Lung (tissue), 12 donors: Measurements from ENCODE around the gene ACAN. TPM values are rescaled to one million over a fixed set of nuclear protein-coding genes. Genes with fewer than 3 reads are reported as not detected.

Experiments used
- ATAC-seq: fragments of 200-7000 bp; cut with Tn5 transposase; one replicate; pipeline ENCODE4 v1.9.1; 2020; ENCODE audit warnings: moderate number of reproducible peaks; ENCODE audit not compliant: insufficient read depth, low FRiP score
- DNase-seq, 3 donors: peaks; one replicate each; pipeline ENCODE4 v3.0.0-alpha.2; 2013 to 2017
- H3K27ac ChIP-seq, 2 donors: one replicate each; pipeline ENCODE4 v1.5.1; 2013; ENCODE audit warnings: mild to moderate bottlenecking in 2 of 2, moderate library complexity in 2 of 2, control low read depth in 1 of 2, inconsistent platforms in 1 of 2, low read depth in 1 of 2, low read length in 1 of 2
- H3K27me3 ChIP-seq, 3 donors: one replicate each; pipeline ENCODE4 v1.5.1; 2013; ENCODE audit warnings: low read length in 2 of 3; ENCODE audit not compliant: control insufficient read depth in 3 of 3, insufficient read depth in 3 of 3
- H3K36me3 ChIP-seq, 4 donors: one replicate each; pipeline ENCODE4 v1.5.1; 2013; ENCODE audit warnings: low read length in 4 of 4, mild to moderate bottlenecking in 1 of 4, moderate library complexity in 1 of 4; ENCODE audit not compliant: control insufficient read depth in 4 of 4, insufficient read depth in 4 of 4
- H3K4me1 ChIP-seq, 5 donors: one replicate each; pipeline ENCODE4 v1.5.1; 2013; ENCODE audit warnings: low read length in 5 of 5, mild to moderate bottlenecking in 2 of 5, moderate library complexity in 1 of 5; ENCODE audit not compliant: control insufficient read depth in 5 of 5, insufficient read depth in 5 of 5
- H3K4me3 ChIP-seq: one replicate; pipeline ENCODE4 v1.5.1; 2013; ENCODE audit warnings: mild to moderate bottlenecking, control low read depth, moderate library complexity
- H3K9ac ChIP-seq, 2 donors: one replicate each; pipeline ENCODE4 v1.5.1; 2013; ENCODE audit warnings: low read length in 2 of 2, control low read depth in 1 of 2; ENCODE audit not compliant: insufficient read depth in 1 of 2
- H3K9me3 ChIP-seq, 4 donors: one replicate each; pipeline ENCODE4 v1.5.1; 2013; ENCODE audit warnings: low read length in 3 of 4, mild to moderate bottlenecking in 1 of 4, moderate library complexity in 1 of 4; ENCODE audit not compliant: control insufficient read depth in 4 of 4, insufficient read depth in 3 of 4
- CTCF ChIP-seq: IDR thresholded peaks from 2 replicates; pipeline ENCODE4 v1.5.1; 2012; ENCODE audit warnings: mild to moderate bottlenecking; ENCODE audit errors: control extremely low read depth, extremely low read depth
- WGBS, 2 donors: extraction: QIAGEN DNeasy Blood & Tissue Kit; methylation state at CpG; one replicate each; pipeline ENCODE4 v1.1.7; 2013; 5-methylcytosine and 5-hydroxymethylcytosine counted together
- polyA plus RNA-seq, 2 donors: library from polyadenylated mRNA; stranded (reverse); fragments of 200-250 nt; gene quantifications; one replicate each; pipeline ENCODE4 v1.2.1, GENCODE V29; 2013
- total RNA-seq, 2 donors: library from RNA; depleted of rRNA in 1 of 2; stranded (reverse); fragments of >200 nt in 1 of 2; gene quantifications; one replicate each; pipeline ENCODE4 v1.2.1, GENCODE V29; 2014 to 2021
- donor health status: control.
- donor health status: control.
- donor health status: Bipolar disorder and iron deficiency.
- donor health status: healthy.
- donor health status: DM: yes; HTN: yes; CAD: no.

The ACAN gene
- total and polyA plus RNA-seq, 4 donors, result 0.50 to 5.2 (median 0.85) TPM

- no peak for DNase-seq
- 83 to 93% methylated on average over 4 of the region's 4 CpGs for WGBS, 2 donors
- H3K27me3 ChIP-seq, result peaks cover 6 to 44% (median 34%) of the 10 kb centered on the region in 3 donors
- peaks cover 0 to 6% (median 0%) of the 10 kb centered on the region in 4 donors for H3K9me3 ChIP-seq
- H3K27ac ChIP-seq, result no peak overlapping the region
- H3K4me3 ChIP-seq, result no peak overlapping the region
- no peaks in the 10 kb centered on the region for H3K36me3 ChIP-seq
- ATAC-seq, result no peak
- no peak for TF ChIP-seq CTCF
- H3K4me1 ChIP-seq, result peaks cover 0 to 11% (median 0%) of the 10 kb centered on the region in 5 donors
- no peak overlapping the region for H3K9ac ChIP-seq
Measured at GRCh38 chr15:88799341-88799740, 3.9 kb upstream of the ACAN start.

- H3K27ac ChIP-seq, result no peak overlapping the region
- no peaks in the 10 kb centered on the region for H3K36me3 ChIP-seq
- H3K9ac ChIP-seq, result no peak overlapping the region
- no peak for TF ChIP-seq CTCF
- H3K27me3 ChIP-seq, result peaks cover 6 to 51% (median 39%) of the 10 kb centered on the region in 3 donors
- H3K4me1 ChIP-seq, result peaks cover 0 to 11% (median 0%) of the 10 kb centered on the region in 5 donors
- H3K9me3 ChIP-seq, result peaks cover 0 to 6% (median 0%) of the 10 kb centered on the region in 4 donors
- 46 to 63% methylated on average over 1 of the region's 1 CpG for WGBS, 2 donors
- H3K4me3 ChIP-seq, result no peak overlapping the region
- no peak for ATAC-seq
- no peak for DNase-seq
Measured at GRCh38 chr15:88800026-88800425, 3.2 kb upstream of the ACAN start.

- H3K9ac ChIP-seq, result no peak overlapping the region
- H3K4me1 ChIP-seq, result peaks cover 0 to 11% (median 0%) of the 10 kb centered on the region in 5 donors
- no peak overlapping the region for H3K27ac ChIP-seq
- no peaks in the 10 kb centered on the region for H3K36me3 ChIP-seq
- peaks cover 0 to 6% (median 0%) of the 10 kb centered on the region in 4 donors for H3K9me3 ChIP-seq
- no peak for DNase-seq
- no peak for TF ChIP-seq CTCF
- H3K4me3 ChIP-seq, result no peak overlapping the region
- no peak for ATAC-seq
- peaks cover 6 to 58% (median 46%) of the 10 kb centered on the region in 3 donors for H3K27me3 ChIP-seq
- WGBS, 2 donors, result 78 to 84% methylated on average over 4 of the region's 4 CpGs
Measured at GRCh38 chr15:88800738-88801137, 2.5 kb upstream of the ACAN start.
